LoVo (cell line): ENCODE data around the gene NOX3.

Source experiments
- DNase-seq: peaks from one replicate; pipeline ENCODE4 v3.0.0-alpha.2; 2016; ENCODE audit warnings: low spot score

NOX3 gene

DNA sequence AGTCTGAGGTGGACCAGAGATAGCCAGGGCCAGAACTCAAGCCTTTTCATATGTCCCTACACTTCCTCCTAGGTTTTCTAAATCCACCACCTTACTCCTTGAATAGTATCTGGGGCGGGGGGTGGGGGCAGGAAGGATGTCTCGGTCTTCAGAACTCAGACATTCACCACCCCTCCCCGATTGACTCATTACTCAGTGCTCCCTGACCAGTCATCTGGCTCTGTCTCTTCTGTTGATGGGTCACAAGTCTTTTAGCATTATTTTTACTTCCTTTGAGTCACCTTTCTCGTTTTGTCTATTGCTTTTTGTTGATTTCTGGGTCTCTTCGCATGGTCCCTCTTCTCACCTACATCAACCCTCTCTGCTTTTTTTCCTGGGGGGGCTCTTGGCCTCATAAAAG lies 23.3 kb downstream of the NOX3 start:
- DNase-seq, result no peak

- no peak for DNase-seq
Measured at GRCh38 chr6:155429321-155429893, 26.2 kb downstream of the NOX3 start.

DNA sequence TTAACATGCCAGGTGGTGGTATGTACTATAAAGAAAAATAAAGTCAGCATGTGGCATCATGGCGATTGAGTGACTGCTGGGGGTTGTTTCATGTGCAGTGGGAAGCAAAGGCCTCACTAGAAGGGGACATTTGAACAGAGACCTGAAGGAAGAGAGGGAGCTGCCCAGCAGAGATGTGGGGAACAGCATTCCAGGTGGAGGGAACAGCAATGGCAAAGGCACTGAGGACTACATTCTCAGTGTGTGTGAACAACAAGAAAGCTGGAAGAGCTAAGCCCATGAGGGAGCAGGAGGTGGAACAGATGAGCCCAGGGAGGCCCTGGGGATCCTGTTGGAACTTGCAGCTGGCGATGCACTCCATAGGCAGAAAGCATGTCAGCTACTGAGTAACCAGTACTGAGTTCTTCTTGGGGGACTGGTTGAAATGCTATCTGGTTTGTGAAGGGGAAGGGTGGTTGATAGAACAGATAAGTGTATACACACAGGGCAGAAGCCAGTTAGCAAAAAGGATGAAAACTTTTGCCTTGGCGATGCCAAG lies 29.2 kb downstream of the NOX3 start:
- DNase-seq, result no peak

DNA sequence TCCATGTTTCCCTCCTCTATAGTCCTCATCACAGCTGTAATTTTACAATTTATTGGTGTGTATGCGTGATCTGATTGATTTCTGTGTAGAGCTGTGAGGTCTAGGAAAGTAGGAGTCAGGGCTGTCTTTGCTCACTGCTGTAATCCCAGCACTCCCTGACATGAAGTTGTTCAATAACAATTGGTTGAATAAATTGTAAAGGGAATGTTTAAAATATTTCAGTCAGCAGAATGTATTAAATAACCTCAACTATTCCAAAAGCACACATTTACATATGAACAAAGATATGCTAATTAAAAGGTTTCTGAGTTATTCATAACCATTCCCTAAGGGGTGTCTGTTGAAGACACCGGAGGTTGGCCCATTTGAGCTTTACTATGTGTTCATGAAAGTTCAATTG lies 31.5 kb downstream of the NOX3 start:
- no peak for DNase-seq

DNA sequence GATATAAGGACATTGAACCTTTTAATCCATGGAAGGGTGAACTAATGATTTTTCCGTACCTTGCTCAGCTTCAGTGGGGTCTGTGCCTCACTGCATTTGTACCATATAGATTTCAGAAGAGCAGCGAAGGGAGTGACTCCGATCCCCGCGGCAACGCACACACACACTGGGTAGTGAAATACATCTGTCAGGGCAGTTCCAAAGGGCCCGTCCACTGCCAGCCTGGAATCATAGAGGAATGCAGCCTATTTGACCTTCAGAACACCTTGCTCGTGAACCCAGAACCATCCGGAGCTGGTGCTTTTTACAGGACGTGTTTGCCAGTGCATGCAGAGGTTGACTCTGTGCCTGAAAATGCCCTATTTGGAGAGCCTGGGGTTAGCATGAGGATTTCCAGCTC lies 33.0 kb downstream of the NOX3 start:
- DNase-seq, result no peak

DNA sequence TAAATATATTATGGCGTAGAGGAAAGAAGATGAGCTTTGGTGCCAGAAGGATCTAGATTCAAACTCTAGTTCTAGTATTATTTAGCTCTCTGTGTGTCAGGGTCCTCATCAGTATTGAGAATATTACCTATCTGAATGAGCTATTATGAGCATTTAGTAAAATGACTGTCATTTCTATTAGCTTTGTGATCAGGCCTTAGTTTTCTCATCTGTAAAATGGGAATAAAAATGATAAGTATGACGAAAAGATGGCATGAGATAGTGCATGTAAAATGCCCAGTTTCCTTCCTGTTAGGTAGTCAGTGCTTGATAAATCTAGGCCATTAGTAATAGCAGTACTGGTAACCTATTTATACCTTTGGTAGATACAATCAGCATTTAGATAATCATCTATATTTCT lies 35.1 kb downstream of the NOX3 start:
- no peak for DNase-seq

DNA sequence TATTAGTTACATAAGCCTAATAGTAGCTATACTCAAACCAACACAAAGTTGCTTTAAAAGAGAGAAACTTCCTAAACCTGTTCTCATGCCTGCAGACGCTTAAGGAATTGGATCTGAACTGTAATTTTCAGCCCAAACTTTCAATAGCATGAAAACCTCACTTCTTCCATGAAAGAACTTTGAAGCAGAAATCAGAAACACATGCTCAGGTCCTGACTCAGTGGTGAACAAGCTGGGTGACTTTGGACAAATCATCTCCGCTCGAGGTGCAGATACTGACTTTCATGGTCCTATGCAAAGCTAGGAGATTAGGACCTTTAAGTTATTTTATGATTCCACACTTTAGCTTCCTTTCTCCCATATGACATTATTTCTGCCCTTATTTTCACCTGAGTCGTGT lies 36.5 kb downstream of the NOX3 start:
- DNase-seq, result no peak

- no peak for DNase-seq
Measured at GRCh38 chr6:155418017-155418761, 37.5 kb downstream of the NOX3 start.

DNA sequence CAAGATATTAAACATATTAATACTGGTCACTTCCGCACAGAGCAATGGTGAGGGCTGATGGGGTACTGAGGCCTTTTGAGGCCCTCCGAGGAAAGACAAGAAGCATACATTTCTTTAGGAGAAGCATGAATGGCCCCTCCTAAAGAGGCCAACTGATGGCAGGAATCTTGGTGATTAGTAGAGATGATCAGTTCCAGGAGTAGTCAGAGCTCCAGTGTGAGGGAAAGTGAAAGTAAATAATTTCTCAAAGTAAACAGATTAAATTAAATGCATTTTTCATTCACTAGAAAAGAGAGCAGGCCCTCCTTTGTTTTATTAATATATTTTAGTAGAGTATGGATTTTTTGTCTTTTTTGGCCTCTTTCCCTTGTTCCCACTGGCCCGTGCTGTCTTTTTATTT lies 38.2 kb downstream of the NOX3 start:
- no peak for DNase-seq

GRCh38 chr6:155415953-155416352 lies 39.7 kb downstream of the NOX3 start:
- DNase-seq, result no peak

- no peak for DNase-seq
Measured at GRCh38 chr6:155414049-155414448, 41.6 kb downstream of the NOX3 start.

- no peak for DNase-seq
Measured at GRCh38 chr6:155412335-155412734, 43.3 kb downstream of the NOX3 start.

DNA sequence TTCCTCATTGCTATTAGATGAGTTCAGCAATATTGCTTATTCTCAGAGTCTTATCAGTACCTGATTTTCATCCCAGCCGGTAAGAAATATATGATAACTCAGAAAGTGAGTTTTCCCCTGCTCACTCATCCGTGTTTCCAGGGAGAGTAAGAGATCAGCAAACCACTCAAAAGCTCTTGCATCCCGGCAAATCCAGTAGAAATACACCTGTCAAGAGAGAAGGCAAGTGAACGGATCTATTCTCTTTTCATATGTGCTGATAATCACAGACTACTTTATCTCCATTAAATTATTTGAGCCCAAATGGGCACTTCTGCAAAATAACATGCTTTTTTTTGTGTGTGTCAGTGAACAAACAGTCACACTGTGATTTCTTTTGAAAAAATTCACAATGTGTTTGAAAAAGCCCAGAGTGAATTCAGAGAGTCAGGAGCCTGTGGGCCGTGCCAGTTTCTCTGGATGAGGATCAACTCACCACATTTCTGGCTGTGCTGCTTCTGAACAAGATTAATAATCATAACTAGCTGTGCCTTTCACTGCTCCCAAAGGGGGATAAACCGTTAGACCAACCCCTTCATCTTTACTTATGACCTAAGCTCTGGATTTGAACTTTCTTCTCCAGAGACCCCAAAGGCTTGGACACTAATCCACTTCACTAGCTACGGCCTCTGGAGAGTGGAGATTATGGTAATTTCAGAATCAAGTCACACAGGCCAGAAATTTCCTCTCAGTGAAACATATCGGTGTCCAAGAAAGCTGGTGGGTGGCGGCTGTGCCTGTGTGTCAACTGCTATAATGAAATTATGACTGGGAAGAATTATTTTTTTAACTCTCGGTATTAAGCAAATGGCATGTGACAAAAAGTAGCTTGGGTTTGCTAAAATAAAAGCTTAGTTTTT lies 44.2 kb downstream of the NOX3 start:
- DNase-seq, result no peak

GRCh38 chr6:155409391-155409790 lies 46.2 kb downstream of the NOX3 start:
- no peak for DNase-seq

DNA sequence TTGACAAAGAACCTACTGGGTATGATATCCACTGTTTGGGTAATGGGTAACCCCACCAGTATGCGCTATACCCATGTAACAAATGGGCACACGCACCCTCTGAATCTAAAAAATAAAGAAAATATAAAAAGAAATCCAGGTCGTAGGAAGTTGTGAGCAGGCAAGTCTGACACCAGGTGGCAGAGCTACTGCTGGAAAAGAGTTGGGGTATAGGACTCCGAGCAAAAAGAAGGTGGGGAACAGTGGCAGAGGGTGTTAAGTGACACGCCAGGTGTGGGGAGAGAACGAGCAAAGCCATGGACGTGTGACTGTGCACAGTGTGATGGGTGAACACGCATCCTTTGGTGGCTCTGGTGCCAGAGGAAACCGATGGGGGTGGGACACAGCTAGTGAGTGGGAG lies 46.7 kb downstream of the NOX3 start:
- DNase-seq, result no peak

- DNase-seq, result no peak
Measured at GRCh38 chr6:155408231-155408630, 47.4 kb downstream of the NOX3 start.

DNA sequence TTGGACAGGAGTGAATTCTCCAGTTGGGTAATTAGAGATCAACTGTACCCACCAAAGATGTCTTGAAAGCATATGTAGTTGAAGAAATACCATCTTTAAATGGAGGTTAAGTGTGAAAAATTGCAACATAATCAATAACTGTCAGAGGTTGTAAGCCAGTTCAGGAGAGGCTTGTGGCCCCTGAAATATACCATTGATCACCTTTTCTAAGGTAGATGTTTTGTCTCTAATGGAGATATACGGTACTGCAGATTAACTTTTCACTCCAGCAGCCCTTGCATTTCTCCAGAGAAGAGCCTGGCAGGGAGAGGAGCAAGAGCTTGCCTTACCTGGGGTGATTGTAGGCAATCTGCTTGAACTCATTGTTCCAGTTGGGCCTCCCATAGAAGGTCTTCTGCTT lies 48.8 kb downstream of the NOX3 start:
- DNase-seq, result no peak

DNA sequence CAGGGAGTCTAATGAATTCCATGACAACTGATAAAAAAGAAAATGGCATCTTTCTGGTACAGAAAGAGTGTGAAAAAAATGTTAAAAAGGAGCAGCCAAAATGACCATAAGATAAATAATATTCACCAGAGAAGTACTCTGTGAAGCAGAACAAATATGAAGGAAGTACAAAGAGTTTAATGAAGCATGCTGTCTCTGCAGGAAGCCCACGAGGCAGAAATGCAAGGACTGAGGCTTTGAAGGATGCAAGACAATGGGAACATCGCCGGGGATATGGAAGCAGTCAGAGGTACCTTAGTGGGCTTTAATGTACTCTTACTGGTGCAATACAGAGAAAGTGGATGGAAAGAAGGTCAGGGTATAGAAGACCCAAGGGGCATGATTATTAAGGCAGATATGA lies 50.7 kb downstream of the NOX3 start:
- no peak for DNase-seq

- DNase-seq, result no peak
Measured at GRCh38 chr6:155402656-155403304, 52.9 kb downstream of the NOX3 start.

GRCh38 chr6:155400654-155400965 lies 55.0 kb downstream of the NOX3 start:
- no peak for DNase-seq

- no peak for DNase-seq
Measured at GRCh38 chr6:155399745-155400653, 55.6 kb downstream of the NOX3 start.
